SU-DHL-6 (cell line): Measurements from ENCODE around the gene FLYWCH1.

Source experiments
- H2AFZ ChIP-seq: fragments of 200-600 bp; sonication (generic); 2 replicates; pipeline ENCODE4 v1.6.1; 2014; ENCODE audit warnings: low read depth, mild to moderate bottlenecking, moderate library complexity, mixed read lengths, antibody characterized with exemption, low read length; ENCODE audit not compliant: severe bottlenecking
- H3F3A ChIP-seq: fragments of 200-600 bp; shearing (Covaris generic); 2 replicates; pipeline ENCODE4 v1.6.0; 2016; ENCODE audit warnings: antibody characterized with exemption, mild to moderate bottlenecking; ENCODE audit not compliant: insufficient read depth
- H3K27ac ChIP-seq: fragments of 200-600 bp; sonication (generic); 2 replicates; pipeline ENCODE4 v1.5.1; 2016; ENCODE audit warnings: low read depth, mild to moderate bottlenecking, low read length, moderate library complexity, mixed read lengths
- H3K27me3 ChIP-seq: fragments of 200-600 bp; sonication (generic), shearing (Covaris generic); 2 replicates; pipeline ENCODE4 v1.6.0; 2014; ENCODE audit warnings: mild to moderate bottlenecking, low read length
- H3K36me3 ChIP-seq: fragments of 200-600 bp; sonication (generic); 2 replicates; pipeline ENCODE4 v1.6.1; 2014; ENCODE audit warnings: mild to moderate bottlenecking, low read length, mixed read lengths
- H3K4me2 ChIP-seq: fragments of 300-600, 200-600 bp; shearing (Covaris generic), sonication (generic); 2 replicates; pipeline ENCODE4 v1.6.0; 2014; ENCODE audit warnings: low read length, low read depth, mild to moderate bottlenecking; ENCODE audit not compliant: poor library complexity, severe bottlenecking
- H3K4me3 ChIP-seq: fragments of 200-600 bp; sonication (generic); 2 replicates; pipeline ENCODE4 v1.5.1; 2014; ENCODE audit warnings: antibody characterized with exemption, low read length, mild to moderate bottlenecking, mixed read lengths; ENCODE audit not compliant: insufficient read depth, poor library complexity, severe bottlenecking
- H3K79me2 ChIP-seq: fragments of 200-600 bp; sonication (generic); 2 replicates; pipeline ENCODE4 v1.6.1; 2014; ENCODE audit warnings: mild to moderate bottlenecking, low read length, moderate library complexity; ENCODE audit not compliant: insufficient read depth
- H3K9ac ChIP-seq: fragments of 200-600 bp; sonication (generic); 2 replicates; pipeline ENCODE4 v1.7.0; 2014; ENCODE audit warnings: mild to moderate bottlenecking, low read length
- H3K9me2 ChIP-seq: fragments of 200-600 bp; sonication (generic); replicated peaks from 2 replicates; pipeline ENCODE4 v1.6.1; 2014; ENCODE audit warnings: low read length; ENCODE audit not compliant: insufficient read depth
- H3K9me3 ChIP-seq: fragments of 200-600 bp; sonication (generic); 2 replicates; pipeline ENCODE4 v1.6.1; 2014; ENCODE audit warnings: low read length, mixed read lengths; ENCODE audit not compliant: insufficient read depth
- H4K20me1 ChIP-seq: fragments of 200-600 bp; sonication (generic); 2 replicates; pipeline ENCODE4 v1.6.1; 2014; ENCODE audit warnings: low read depth, mild to moderate bottlenecking, antibody characterized with exemption, low read length, moderate library complexity, mixed read lengths
- EZH2phosphoT487 ChIP-seq: fragments of 200-600 bp; sonication (generic), shearing (Covaris generic); conservative IDR thresholded peaks from 2 replicates; pipeline ENCODE4 v1.6.1; 2018; ENCODE audit warnings: mild to moderate bottlenecking, antibody characterized with exemption, low read length, moderate library complexity, mixed read lengths
- TF ChIP-seq, protein P1 (sequence below): fragments of 200-600 bp; sonication (generic); IDR thresholded peaks from one replicate; pipeline ENCODE4 v1.5.1; 2017; ENCODE audit warnings: antibody characterized with exemption, mild to moderate bottlenecking, low read length, moderate library complexity; ENCODE audit not compliant: insufficient read depth, poor library complexity, severe bottlenecking

Gene FLYWCH1

DNA sequence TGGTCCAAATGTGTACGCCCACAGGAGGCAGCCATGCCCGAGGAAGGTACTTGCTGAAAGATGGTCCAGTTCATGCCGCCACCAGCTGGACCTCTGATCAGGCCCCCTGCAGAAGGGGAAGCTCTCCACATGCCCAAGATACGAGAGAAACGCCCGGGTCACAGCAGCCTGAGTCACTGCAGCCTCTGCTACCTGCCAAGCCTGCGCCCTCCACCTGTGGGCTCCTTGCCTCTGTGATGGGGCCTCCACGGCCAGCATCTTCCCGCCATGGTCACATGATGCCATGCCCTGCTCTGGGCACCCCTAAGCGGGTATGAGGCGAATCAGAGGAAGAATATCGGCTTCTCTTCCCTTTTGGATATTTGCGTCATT is 38.6 kb downstream of the FLYWCH1 start:
- no peaks in the 10 kb centered on the region for H3K9me2 ChIP-seq
- no peak overlapping the region for H2AFZ ChIP-seq
- no peak overlapping the region for H3K27ac ChIP-seq
- H4K20me1 ChIP-seq: no peaks in the 10 kb centered on the region
- H3K9me3 ChIP-seq: no peaks in the 10 kb centered on the region
- H3K4me3 ChIP-seq: no peak overlapping the region
- H3K4me2 ChIP-seq: no peak overlapping the region
- peaks cover 10% of the 10 kb centered on the region; the same call in 1 of the 2 replicates for H3F3A ChIP-seq
- H3K9ac ChIP-seq: no peak overlapping the region
- no peaks in the 10 kb centered on the region for H3K36me3 ChIP-seq
- no peaks in the 10 kb centered on the region for H3K79me2 ChIP-seq
- no peak for TF ChIP-seq EZH2phosphoT487
- TF ChIP-seq, protein P1, sequence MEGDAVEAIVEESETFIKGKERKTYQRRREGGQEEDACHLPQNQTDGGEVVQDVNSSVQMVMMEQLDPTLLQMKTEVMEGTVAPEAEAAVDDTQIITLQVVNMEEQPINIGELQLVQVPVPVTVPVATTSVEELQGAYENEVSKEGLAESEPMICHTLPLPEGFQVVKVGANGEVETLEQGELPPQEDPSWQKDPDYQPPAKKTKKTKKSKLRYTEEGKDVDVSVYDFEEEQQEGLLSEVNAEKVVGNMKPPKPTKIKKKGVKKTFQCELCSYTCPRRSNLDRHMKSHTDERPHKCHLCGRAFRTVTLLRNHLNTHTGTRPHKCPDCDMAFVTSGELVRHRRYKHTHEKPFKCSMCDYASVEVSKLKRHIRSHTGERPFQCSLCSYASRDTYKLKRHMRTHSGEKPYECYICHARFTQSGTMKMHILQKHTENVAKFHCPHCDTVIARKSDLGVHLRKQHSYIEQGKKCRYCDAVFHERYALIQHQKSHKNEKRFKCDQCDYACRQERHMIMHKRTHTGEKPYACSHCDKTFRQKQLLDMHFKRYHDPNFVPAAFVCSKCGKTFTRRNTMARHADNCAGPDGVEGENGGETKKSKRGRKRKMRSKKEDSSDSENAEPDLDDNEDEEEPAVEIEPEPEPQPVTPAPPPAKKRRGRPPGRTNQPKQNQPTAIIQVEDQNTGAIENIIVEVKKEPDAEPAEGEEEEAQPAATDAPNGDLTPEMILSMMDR: no peak
- no peaks in the 10 kb centered on the region for H3K27me3 ChIP-seq

DNA sequence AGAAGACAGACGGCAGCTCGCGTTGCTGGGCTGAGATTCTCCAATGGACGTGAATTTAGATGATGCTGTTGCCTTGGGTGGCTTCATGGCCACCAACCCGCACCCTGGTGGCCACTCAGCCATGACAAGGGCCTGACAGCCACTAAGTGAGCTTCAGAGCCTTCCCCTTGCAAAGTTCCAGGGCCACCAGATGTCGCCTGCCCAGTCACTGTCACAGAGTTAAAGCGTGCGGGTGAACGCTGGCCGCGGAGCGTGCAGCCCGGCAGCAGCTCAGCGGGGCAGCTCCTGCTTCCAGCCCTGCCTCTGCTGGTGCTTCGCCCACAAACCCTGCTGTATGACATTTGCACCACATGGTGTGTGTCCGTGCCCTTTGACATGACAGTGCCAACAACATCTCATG is 39.0 kb downstream of the FLYWCH1 start:
- H3K79me2 ChIP-seq: no peaks in the 10 kb centered on the region
- no peaks in the 10 kb centered on the region for H3K9me2 ChIP-seq
- H3K9ac ChIP-seq: no peak overlapping the region
- no peaks in the 10 kb centered on the region for H3K27me3 ChIP-seq
- no peaks in the 10 kb centered on the region for H3K9me3 ChIP-seq
- H4K20me1 ChIP-seq: no peaks in the 10 kb centered on the region
- H3K36me3 ChIP-seq: no peaks in the 10 kb centered on the region
- no peak overlapping the region for H3K4me3 ChIP-seq
- TF ChIP-seq, protein P1: no peak
- TF ChIP-seq EZH2phosphoT487: no peak
- H2AFZ ChIP-seq: no peak overlapping the region
- no peak overlapping the region for H3K4me2 ChIP-seq
- H3K27ac ChIP-seq: no peak overlapping the region
- H3F3A ChIP-seq: peaks cover 10% of the 10 kb centered on the region; the same call in 1 of the 2 replicates

DNA sequence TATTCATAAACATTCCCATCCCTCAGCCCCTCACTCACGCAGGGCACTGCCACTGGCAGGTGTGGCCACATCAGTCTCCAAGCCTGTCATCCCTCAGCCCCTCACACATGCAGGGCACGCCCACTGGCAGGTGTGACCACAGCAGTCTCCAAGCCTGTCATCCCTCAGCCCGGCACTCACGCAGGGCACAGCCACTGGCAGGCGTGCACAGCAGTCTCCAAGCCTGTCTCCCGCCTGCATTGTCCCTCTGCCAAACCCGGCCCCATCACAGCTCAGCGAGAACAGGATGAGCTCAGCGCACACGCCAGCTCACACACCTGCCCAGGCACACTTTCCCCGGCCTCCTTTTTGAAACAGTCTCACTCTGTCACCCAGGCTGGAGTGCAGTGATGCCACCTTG is 40.9 kb downstream of the FLYWCH1 start:
- Histone ChIP-seq H3K9me2 (no peaks in the 10 kb centered on the region), H2AFZ (no peak overlapping the region), H3K27me3 (no peaks in the 10 kb centered on the region), H4K20me1 (no peaks in the 10 kb centered on the region), H3K9ac (no peak overlapping the region), H3F3A (peaks cover 10% of the 10 kb centered on the region; the same call in 1 of the 2 replicates), H3K9me3 (no peaks in the 10 kb centered on the region), H3K4me2 (no peak overlapping the region), H3K36me3 (no peaks in the 10 kb centered on the region), H3K4me3 (no peak overlapping the region), H3K79me2 (no peaks in the 10 kb centered on the region), H3K27ac (no peak overlapping the region; the same call in 1 of the 2 replicates)
- TF ChIP-seq EZH2phosphoT487: no peak
- TF ChIP-seq, protein P1: no peak
